Fibroblast of skin of right quadriceps (primary cell): Measurements from ENCODE around the gene CEP164.
"Not testable (repeated sequence)": the region's sequence is repeated elsewhere in the genome, so short reads cannot be mapped to it uniquely, and the experiment has no call there.

Experiments used
- DNase-seq: peaks from one replicate; pipeline ENCODE4 v3.0.0-alpha.2; 2013

CEP164 gene

GRCh38 chr11:117443266-117444186 lies 115.9 kb downstream of the CEP164 start:
- no peak for DNase-seq

GRCh38 chr11:117444256-117444655 lies 116.6 kb downstream of the CEP164 start:
- no peak for DNase-seq

GRCh38 chr11:117444711-117445658 lies 117.3 kb downstream of the CEP164 start:
- no peak for DNase-seq

- DNase-seq: peak; percentile 7
Observed at GRCh38 chr11:117449111-117449693, 121.5 kb downstream of the CEP164 start.

- DNase-seq: no peak
Observed at GRCh38 chr11:117453886-117454563, 126.4 kb downstream of the CEP164 start.

DNA sequence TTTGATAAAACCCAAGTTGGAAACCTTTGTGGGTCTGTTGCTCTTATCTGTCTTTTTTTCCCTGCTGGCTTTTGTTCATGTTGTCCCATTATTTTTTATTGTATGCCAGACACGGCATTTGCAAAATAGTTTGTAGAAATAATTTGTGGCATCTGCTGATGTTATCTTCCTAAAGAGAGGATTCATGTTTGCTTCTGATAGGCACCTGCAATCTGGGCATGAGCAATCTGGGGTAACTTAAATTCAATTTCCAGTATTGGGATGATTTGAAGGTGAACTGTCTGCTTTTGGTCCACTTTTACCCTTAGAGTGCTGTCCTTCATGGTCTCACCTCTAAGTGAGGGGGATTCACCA lies 126.9 kb downstream of the CEP164 start:
- DNase-seq: no peak

GRCh38 chr11:117456027-117456720 lies 128.5 kb downstream of the CEP164 start:
- no peak for DNase-seq

DNA sequence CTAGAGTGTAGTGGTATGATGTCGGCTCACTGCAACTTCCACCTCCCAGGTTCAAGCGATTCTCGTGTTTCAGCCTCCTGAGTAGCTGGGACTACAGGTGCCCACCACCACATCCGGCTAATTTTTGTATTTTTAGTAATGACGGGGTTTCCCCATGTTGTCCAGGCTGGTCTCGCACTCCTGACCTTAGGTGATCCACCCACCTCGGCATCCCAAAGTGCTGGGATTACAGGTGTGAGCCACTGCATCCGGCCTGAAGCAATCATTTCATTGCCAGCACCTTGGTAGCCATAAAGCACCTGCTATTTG lies 129.0 kb downstream of the CEP164 start:
- not testable (repeated sequence) for DNase-seq

DNA sequence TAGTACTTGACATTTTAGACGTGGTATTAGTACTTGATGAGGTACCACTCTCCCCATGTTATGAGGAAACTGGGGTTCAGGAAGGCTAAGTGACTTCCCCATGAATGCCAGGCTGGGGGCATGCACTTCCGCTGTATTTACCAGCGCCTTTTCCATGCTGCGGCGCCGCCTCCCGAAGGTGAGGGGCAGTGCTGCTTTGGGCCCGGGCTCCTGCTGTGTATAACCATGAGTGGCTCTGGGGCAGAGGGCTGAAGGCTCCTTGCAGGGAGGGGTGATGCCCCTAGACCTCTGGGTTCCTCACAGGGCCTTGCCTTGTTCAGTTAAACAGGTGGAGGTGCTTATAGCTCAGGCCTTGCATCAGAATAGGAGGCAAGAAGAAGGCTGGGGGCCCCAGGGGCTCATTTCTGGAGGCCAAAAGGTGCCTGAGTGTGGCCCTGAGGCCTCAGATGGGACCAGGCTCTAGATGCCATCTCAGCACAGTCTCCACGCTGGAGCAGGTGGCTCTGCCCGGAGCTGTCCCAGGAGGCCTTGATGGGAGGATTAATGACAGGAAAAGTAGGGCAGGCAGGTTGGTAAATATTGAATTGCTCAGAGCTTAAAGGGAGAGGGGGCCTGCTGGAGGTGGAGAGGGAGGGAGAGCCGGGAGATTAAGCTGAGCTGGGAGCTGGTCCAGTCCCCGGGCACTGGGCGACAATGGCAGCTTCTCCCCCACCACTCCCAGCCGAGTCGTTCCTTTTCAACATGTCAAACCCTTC lies 129.6 kb downstream of the CEP164 start:
- no peak for DNase-seq

DNA sequence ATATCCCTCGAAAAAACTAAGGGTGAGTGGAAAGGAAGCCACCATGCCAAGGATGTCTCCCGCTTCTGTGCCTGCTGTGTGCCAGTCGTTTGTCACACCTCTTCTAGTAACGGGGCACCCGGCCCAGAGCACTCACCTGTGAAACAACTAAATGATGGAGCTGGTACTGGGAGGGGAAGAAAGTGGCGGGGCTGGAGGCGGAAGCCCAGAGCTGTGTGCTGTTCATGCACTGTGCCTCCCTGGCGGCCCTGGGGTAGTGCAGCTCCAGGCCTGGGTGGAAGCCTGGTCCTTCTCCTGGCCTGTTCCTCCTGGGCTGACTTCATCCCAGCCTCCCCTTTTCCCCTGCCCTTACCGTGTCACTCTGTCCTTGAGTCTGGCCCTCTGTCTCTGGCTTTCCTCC lies 130.2 kb downstream of the CEP164 start:
- no peak for DNase-seq

GRCh38 chr11:117458275-117459122 lies 130.8 kb downstream of the CEP164 start:
- no peak for DNase-seq

DNA sequence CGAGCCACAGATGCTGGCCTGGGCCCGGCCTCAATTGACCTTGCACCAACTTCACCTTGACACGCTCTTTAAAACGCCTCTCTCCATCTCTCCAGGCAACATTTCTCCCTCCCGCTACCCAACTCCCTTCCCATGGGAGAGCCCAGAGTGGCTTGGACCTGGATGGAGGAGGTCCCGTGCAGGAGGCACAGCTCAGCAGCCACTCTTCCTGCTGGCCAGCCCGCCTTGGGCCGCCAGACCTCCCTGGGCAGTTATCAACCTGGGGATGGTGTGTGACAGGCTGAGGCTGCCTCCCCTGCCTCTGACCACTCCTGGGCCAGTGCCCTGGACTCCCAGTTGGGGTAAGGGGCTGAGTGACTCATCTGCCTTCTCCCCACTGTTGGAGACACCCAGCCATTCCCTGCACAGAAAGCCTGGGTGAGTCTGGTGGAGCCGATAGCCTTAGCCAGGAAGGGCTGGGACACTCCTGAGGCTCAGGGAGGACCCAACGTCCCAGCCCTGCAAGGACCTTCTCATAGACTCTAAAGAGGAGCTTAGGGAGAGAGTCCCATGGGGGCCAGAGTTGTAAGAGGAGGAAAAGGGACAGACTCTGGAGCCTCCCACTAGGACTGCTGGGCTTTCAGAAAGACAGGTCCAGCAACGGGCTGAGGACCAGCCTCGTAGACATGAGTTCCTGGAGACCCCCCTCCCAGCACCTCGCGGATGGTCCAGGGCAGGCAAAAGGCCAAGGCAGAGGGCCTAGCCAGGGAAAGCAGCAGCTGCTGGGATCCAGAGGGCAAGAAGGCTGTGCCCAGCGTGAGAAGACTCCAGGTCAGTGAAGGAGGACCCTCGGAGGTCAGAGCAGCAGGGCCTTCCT lies 131.7 kb downstream of the CEP164 start:
- no peak for DNase-seq

GRCh38 chr11:117459979-117460300 lies 132.3 kb downstream of the CEP164 start:
- no peak for DNase-seq

DNA sequence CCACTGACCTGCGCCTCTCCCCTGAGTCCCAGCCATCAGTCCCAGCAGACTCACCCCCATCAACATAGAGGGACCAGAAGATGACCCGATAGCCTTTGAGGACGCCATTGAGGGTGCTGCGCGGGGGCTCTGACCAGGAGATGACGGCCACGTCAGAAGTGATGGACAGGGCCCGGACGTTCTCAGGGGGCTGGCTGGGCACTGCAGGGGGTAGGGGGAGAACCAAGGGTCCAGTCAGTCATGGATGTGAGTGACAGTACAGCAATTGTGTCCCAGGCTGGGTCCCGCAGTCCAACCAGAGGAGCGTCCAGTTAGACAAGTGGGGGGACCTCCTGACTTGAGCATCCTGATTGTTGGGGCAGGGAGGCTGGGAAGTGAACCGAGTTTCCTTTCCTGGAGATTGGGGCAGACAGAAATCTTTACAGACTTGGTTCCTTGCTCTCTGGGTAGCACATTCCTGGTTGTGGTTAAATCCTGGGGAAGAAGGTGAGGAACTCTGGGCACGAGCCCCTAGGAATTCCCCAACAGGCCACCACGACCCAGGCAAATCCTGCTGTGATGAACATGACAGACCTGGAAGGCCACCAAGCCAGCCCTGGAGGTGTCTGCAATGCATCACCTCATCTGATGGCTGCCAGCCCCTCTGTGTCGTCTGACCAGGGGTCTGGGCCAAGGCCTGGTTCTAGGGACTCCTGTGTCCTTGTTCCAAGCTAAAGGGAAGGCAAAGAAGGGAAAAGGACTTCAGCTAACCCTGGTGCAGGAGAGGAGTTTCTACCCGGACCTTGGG lies 133.9 kb downstream of the CEP164 start:
- DNase-seq: no peak

GRCh38 chr11:117462183-117462863 lies 134.7 kb downstream of the CEP164 start:
- no peak for DNase-seq

GRCh38 chr11:117462864-117463247 lies 135.2 kb downstream of the CEP164 start:
- no peak for DNase-seq
